Measurements from ENCODE around the gene ZNF407.

Gene ZNF407

DNA sequence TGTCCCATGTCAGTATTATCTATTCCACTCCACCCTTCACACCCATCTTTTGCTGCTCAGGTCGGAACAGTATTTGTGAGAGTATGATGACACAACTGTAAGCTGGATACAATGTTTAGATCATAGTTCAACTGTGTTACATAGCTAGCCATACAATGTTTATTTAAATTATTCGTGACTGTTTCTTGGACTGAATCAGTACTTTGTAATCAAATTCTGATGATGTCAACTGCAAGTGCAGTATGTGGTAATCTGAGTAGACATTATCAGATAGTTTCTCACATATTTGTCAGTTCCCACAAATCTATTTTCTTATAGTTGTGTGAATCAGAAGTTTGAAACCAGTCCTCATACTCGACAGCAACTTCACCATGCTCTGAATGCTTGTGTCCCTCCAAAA is 177.6 kb downstream of the ZNF407 start:
- TF ChIP-seq, protein P1, sequence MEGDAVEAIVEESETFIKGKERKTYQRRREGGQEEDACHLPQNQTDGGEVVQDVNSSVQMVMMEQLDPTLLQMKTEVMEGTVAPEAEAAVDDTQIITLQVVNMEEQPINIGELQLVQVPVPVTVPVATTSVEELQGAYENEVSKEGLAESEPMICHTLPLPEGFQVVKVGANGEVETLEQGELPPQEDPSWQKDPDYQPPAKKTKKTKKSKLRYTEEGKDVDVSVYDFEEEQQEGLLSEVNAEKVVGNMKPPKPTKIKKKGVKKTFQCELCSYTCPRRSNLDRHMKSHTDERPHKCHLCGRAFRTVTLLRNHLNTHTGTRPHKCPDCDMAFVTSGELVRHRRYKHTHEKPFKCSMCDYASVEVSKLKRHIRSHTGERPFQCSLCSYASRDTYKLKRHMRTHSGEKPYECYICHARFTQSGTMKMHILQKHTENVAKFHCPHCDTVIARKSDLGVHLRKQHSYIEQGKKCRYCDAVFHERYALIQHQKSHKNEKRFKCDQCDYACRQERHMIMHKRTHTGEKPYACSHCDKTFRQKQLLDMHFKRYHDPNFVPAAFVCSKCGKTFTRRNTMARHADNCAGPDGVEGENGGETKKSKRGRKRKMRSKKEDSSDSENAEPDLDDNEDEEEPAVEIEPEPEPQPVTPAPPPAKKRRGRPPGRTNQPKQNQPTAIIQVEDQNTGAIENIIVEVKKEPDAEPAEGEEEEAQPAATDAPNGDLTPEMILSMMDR (IDR thresholded peaks at IDR 0.05), result no peak
- Mint-ChIP-seq H3K9me3 (no peaks in the 10 kb centered on the region), H3K4me3 (no peak overlapping the region), H3K36me3 (ENCODE audit: low read depth) (no peaks in the 10 kb centered on the region), H3K27me3 (ENCODE audit: low read depth, poor library complexity) (peaks cover 3% of the 10 kb centered on the region), H3K27ac (no peak overlapping the region), H3K4me1 (no peaks in the 10 kb centered on the region)
- DNase-seq, result no peak

DNA sequence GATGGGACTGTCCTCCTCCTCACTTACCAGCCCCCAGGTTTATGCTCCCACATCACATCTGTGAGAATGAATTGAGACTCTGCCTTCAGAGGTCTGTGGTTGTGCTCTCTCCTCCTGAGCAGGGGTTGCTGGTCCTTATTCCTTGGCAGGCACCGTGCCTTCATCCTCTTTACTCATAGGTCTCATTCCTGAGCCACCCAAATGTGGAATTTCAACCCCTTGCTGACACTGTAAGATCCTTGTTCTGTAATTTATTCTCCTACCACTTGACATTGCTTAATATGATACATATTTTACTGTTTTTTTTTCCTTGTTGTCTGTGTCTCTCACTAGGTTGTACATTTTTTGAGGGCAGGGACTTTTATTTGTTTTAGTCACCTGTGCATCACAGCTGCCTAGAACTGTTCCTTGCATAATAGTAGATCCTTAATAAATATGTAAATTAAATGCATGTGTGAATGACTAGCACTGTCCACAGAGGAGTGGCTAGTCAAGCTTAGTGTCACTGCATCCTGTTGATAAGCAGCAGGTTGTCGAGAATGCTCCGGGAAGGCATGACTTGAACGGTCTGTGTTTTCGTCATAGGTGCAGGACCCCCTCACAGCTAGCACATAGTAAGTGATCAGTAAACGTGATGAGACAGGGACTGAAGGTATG is 180.6 kb downstream of the ZNF407 start:
- H3K36me3 Mint-ChIP-seq (ENCODE audit: low read depth), result no peaks in the 10 kb centered on the region
- no peak for DNase-seq
- H3K9me3 Mint-ChIP-seq, result no peaks in the 10 kb centered on the region
- no peak overlapping the region for H3K4me3 Mint-ChIP-seq
- H3K4me1 Mint-ChIP-seq, result no peaks in the 10 kb centered on the region
- H3K27me3 Mint-ChIP-seq (ENCODE audit: low read depth, poor library complexity), result peaks cover 3% of the 10 kb centered on the region
- no peak overlapping the region for H3K27ac Mint-ChIP-seq
- TF ChIP-seq, protein P1 (IDR thresholded peaks at IDR 0.05), result no peak

DNA sequence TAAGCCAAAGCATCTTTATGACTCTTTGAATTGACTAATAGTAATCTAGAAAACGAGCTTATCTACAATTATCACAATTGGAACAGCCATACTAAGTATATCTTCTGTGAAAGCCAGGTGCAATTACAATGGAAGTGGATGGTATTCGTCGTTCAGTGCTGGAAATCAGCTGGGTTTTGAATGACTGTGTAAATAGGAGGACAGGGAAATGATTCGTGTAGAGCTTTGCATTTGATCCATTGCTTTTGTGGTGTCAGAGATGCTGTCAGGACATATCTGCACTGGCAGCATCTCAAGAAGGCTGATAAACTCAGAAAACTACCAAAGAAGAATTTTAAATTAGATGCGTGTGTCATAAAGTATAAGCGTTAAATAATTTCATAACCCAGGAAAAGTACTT is 187.1 kb downstream of the ZNF407 start:
- Mint-ChIP-seq H3K4me3 (no peak overlapping the region), H3K4me1 (peaks cover 10% of the 10 kb centered on the region), H3K9me3 (no peaks in the 10 kb centered on the region), H3K27me3 (ENCODE audit: low read depth, poor library complexity) (no peaks in the 10 kb centered on the region), H3K27ac (no peak overlapping the region), H3K36me3 (ENCODE audit: low read depth) (no peaks in the 10 kb centered on the region)
- DNase-seq, result no peak
- TF ChIP-seq, protein P1 (IDR thresholded peaks at IDR 0.05), result no peak

DNA sequence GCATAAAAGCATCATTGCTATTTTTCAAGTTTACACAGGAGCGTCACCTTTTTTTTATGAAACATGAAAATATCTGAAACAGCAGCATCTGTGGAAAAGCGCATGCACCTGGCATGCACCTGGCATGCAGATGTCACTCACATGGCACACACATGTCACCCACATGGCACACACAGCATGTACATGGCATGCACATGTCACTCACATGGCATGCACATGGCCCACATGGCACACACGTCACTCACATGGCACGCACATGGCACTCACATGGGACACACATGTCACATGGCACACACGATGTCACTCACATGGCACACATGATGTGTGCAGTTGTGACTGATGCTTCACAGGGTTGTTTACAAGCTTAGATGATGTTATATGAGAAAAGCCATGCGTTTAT is 188.0 kb downstream of the ZNF407 start:
- TF ChIP-seq, protein P1 (IDR thresholded peaks at IDR 0.05), result no peak
- no peaks in the 10 kb centered on the region for H3K9me3 Mint-ChIP-seq
- no peak overlapping the region for H3K27ac Mint-ChIP-seq
- no peaks in the 10 kb centered on the region for H3K36me3 Mint-ChIP-seq (ENCODE audit: low read depth)
- no peak for DNase-seq
- H3K27me3 Mint-ChIP-seq (ENCODE audit: low read depth, poor library complexity), result no peaks in the 10 kb centered on the region
- no peak overlapping the region for H3K4me3 Mint-ChIP-seq
- peaks cover 10% of the 10 kb centered on the region for H3K4me1 Mint-ChIP-seq

DNA sequence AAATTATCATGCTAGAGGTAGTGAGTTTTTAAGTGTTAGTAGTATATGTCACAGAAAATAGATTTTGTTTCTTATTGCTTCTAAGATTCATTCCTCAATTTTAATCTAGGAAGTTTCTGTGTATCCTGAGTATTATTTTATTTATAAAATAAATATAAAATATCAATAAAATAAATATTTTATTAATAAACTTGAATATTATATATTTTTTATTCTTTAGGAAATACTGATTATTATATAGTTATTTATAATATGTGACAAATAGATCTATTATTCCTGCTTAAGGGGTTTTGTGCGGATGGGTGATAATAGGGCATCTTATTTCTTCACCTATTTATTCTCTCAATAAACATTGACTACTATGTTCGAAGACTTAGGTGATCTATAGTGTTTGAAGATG is 191.0 kb downstream of the ZNF407 start:
- DNase-seq, result no peak
- Mint-ChIP-seq H3K9me3 (no peaks in the 10 kb centered on the region), H3K4me1 (peaks cover 18% of the 10 kb centered on the region), H3K27me3 (ENCODE audit: low read depth, poor library complexity) (no peaks in the 10 kb centered on the region), H3K27ac (no peak overlapping the region), H3K4me3 (no peak overlapping the region), H3K36me3 (ENCODE audit: low read depth) (no peaks in the 10 kb centered on the region)
- TF ChIP-seq, protein P1 (IDR thresholded peaks at IDR 0.05), result no peak

DNA sequence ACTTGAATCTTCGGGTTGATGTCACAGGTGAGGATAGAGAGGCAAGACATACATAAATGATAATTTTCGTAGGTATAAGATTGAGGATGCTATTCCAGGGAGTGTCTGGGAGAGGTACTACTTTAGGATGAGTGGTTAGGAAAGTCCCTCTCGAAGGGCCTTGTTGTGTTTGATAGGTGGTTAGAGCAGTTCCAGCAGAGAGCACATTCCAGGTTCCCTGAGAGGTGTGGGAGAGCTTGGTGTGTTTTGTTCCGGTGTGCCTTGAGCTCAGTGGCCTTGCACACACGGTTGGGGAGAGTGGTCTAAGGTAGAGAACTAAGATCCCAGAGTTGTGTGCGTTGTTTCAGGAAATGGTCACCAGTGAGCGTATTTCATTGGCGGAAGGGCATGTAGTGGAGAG is 191.4 kb downstream of the ZNF407 start:
- Mint-ChIP-seq H3K36me3 (ENCODE audit: low read depth) (no peaks in the 10 kb centered on the region), H3K4me1 (peaks cover 18% of the 10 kb centered on the region), H3K4me3 (no peak overlapping the region), H3K27ac (no peak overlapping the region), H3K9me3 (no peaks in the 10 kb centered on the region), H3K27me3 (ENCODE audit: low read depth, poor library complexity) (no peaks in the 10 kb centered on the region)
- TF ChIP-seq, protein P1 (IDR thresholded peaks at IDR 0.05), result no peak
- no peak for DNase-seq
